CD14-positive monocyte (primary cell): Measurements from ENCODE around the gene ATP2A1. TPM values are rescaled to one million over a fixed set of nuclear protein-coding genes. Genes with fewer than 3 reads are reported as not detected.

Experiments
- DNase-seq, 3 donors: peaks; one replicate each; pipeline ENCODE4 v3.0.0-alpha.2; 2011 to 2022
- H2AFZ ChIP-seq: 2 replicates; pipeline ENCODE4 v1.6.0; 2012; ENCODE audit warnings: mild to moderate bottlenecking, low read depth, low read length, inconsistent platforms; ENCODE audit not compliant: insufficient read depth, poor library complexity, severe bottlenecking
- H3K27ac ChIP-seq, 2 donors: 1 replicate in 1 of 2; 2 replicates in 1 of 2; pipeline ENCODE4 v1.5.1; 2012 to 2013; ENCODE audit warnings: low read length in 2 of 2, control low read depth in 1 of 2, inconsistent platforms in 1 of 2, low read depth in 1 of 2, mild to moderate bottlenecking in 1 of 2
- H3K27me3 ChIP-seq, 2 donors: one replicate each; pipeline versions ENCODE4 v1.6.0 to v1.6.1; 2011 to 2013; ENCODE audit warnings: low read length in 2 of 2; ENCODE audit not compliant: control insufficient read depth in 2 of 2, insufficient read depth in 2 of 2
- H3K36me3 ChIP-seq, 2 donors: replicated peaks in 1 of 2; 1 replicate in 1 of 2; 2 replicates in 1 of 2; pipeline versions ENCODE4 v1.5.1 to v1.6.1; 2012 to 2013; ENCODE audit warnings: low read length in 2 of 2, control low read depth in 1 of 2, inconsistent platforms in 1 of 2, mild to moderate bottlenecking in 1 of 2; ENCODE audit not compliant: insufficient read depth in 2 of 2, control insufficient read depth in 1 of 2
- H3K4me1 ChIP-seq, 2 donors: 1 replicate in 1 of 2; 2 replicates in 1 of 2; pipeline versions ENCODE4 v1.5.1 to v1.6.1; 2012 to 2013; ENCODE audit warnings: low read length in 2 of 2, control low read depth in 1 of 2, inconsistent platforms in 1 of 2, mild to moderate bottlenecking in 1 of 2, moderate library complexity in 1 of 2; ENCODE audit not compliant: insufficient read depth in 2 of 2, control insufficient read depth in 1 of 2
- H3K4me2 ChIP-seq: replicated peaks from 2 replicates; pipeline ENCODE3; 2012; ENCODE audit warnings: low read length, moderate library complexity, mild to moderate bottlenecking; ENCODE audit not compliant: poor library complexity, severe bottlenecking; ENCODE audit errors: extremely low read depth
- H3K4me3 ChIP-seq, 3 experiments: fragments of 200-600 bp in 1 of 3; sonication (generic) in 1 of 3; replicated peaks in 1 of 3; 1 replicate in 2 of 3; 2 replicates in 1 of 3; pipeline ENCODE4 v1.5.1; 2011 to 2013; ENCODE audit warnings: low read length in 3 of 3, mild to moderate bottlenecking in 3 of 3, control low read depth in 2 of 3, low read depth in 2 of 3, inconsistent platforms in 1 of 3, moderate library complexity in 1 of 3
- H3K79me2 ChIP-seq: 2 replicates; pipeline ENCODE4 v1.6.0; 2012; ENCODE audit warnings: mild to moderate bottlenecking, control low read depth, inconsistent platforms, low read length, moderate library complexity; ENCODE audit not compliant: insufficient read depth
- H3K9ac ChIP-seq: 2 replicates; pipeline ENCODE4 v1.6.0; 2017; ENCODE audit warnings: low read length, mild to moderate bottlenecking; ENCODE audit not compliant: insufficient read depth, poor library complexity, severe bottlenecking
- H3K9me3 ChIP-seq, 2 donors: replicated peaks in 1 of 2; 1 replicate in 1 of 2; 2 replicates in 1 of 2; pipeline versions ENCODE4 v1.5.1 to v1.6.1; 2012 to 2013; ENCODE audit warnings: low read length in 2 of 2, control low read depth in 1 of 2; ENCODE audit not compliant: control insufficient read depth in 1 of 2, insufficient read depth in 1 of 2
- H4K20me1 ChIP-seq: 2 replicates; pipeline ENCODE4 v1.6.0; 2012; ENCODE audit warnings: mild to moderate bottlenecking, low read length, control low read depth, moderate library complexity; ENCODE audit not compliant: insufficient read depth
- H3K27ac Mint-ChIP-seq, 7 donors: one replicate each; pipeline ENCODE4 v1.8.0; 2020; ENCODE audit warnings: mild to moderate bottlenecking in 7 of 7, mixed read lengths in 7 of 7, moderate library complexity in 6 of 7, inconsistent platforms in 2 of 7
- H3K27me3 Mint-ChIP-seq, 3 donors: one replicate each; pipeline ENCODE4 v1.8.0; 2021 to 2022; ENCODE audit warnings: low read depth in 3 of 3, mild to moderate bottlenecking in 3 of 3, mixed read lengths in 3 of 3, moderate library complexity in 3 of 3, inconsistent platforms in 1 of 3
- H3K36me3 Mint-ChIP-seq, 2 donors: one replicate each; pipeline ENCODE4 v1.8.0; 2020; ENCODE audit warnings: mixed read lengths in 2 of 2, inconsistent platforms in 1 of 2, mild to moderate bottlenecking in 1 of 2
- H3K4me1 Mint-ChIP-seq: one replicate; pipeline ENCODE4 v1.8.0; 2020; ENCODE audit warnings: mild to moderate bottlenecking, mixed read lengths
- H3K4me3 Mint-ChIP-seq, 2 donors: one replicate each; pipeline ENCODE4 v1.8.0; 2020; ENCODE audit warnings: mild to moderate bottlenecking in 2 of 2, mixed read lengths in 2 of 2, moderate library complexity in 1 of 2
- H3K9me3 Mint-ChIP-seq, 7 donors: one replicate each; pipeline ENCODE4 v1.8.0; 2020 to 2022; ENCODE audit warnings: mixed read lengths in 7 of 7, mild to moderate bottlenecking in 6 of 7, moderate library complexity in 6 of 7, inconsistent platforms in 2 of 7
- WGBS: methylation state at CpG from one replicate; pipeline ENCODE4 v1.1.5; 2013; ENCODE audit warnings: missing lambda C conversion rate; ENCODE audit not compliant: insufficient coverage; 5-methylcytosine and 5-hydroxymethylcytosine counted together
- intact Hi-C, 2 donors: fragments of 100-400 bp; cut with micrococcal nuclease; formaldehyde crosslinking; loops; one replicate each; pipeline versions ENCODE4 v1.15.0 to v1.15.1; 2023
- polyA plus RNA-seq, 3 donors: library from polyadenylated mRNA; depleted of rRNA in 1 of 3; unstranded in 2 of 3; stranded (reverse) in 1 of 3; fragments of 300-500 nt in 2 of 3; fragments of >200 nt in 1 of 3; fragmentation: Illumina TruSeq in 2 of 3; gene quantifications; 1 replicate in 2 of 3; 2 replicates in 1 of 3; pipeline ENCODE4 v1.2.3, GENCODE V29; 2012 to 2021
- TF ChIP-seq, protein P1 (sequence below): fragments of 200-600 bp; IDR thresholded peaks from one replicate; pipeline ENCODE4 v1.8.0; 2022; ENCODE audit warnings: antibody characterized with exemption, mild to moderate bottlenecking

The ATP2A1 gene
- polyA plus RNA-seq, 3 donors = 0.57 TPM; not detected in 2

DNA sequence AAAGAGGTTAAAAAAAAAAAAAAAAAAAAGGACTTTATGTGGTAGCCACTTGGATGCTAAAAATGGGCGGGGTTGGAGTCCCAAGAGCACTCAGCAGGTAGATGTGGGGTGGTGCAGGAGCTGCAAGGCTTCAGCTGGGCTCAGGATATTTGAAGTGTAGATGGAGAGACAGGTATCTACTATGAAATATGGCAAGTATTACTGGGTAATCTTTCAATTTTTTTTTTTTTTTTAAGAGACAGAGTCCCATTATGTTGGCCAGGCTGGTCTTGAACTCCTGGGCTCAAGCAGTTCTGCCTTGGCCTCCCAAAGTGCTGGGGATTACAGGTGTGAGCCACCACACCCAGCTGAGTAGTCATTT is 39.8 kb upstream of the ATP2A1 start:
- Histone ChIP-seq H3K4me3 (no peak overlapping the region), H3K9me3 (no peaks in the 10 kb centered on the region), H3K79me2 (no peaks in the 10 kb centered on the region), H2AFZ (no peak overlapping the region), H3K27me3 (no peaks in the 10 kb centered on the region), H3K36me3 (peaks cover 60 to 79% of the 10 kb centered on the region in 2 donors), H3K27ac (peak overlapping the region in 1 of 2 donors; percentile 32), H3K9ac (no peak overlapping the region), H3K4me1 (peaks cover 13 to 20% of the 10 kb centered on the region in 2 donors), H4K20me1 (peaks cover 46% of the 10 kb centered on the region), H3K4me2 (no peak overlapping the region)
- Mint-ChIP-seq H3K36me3 (peaks cover 68 to 81% of the 10 kb centered on the region in 2 donors), H3K27me3 (no peaks in the 10 kb centered on the region), H3K4me3 (no peak overlapping the region), H3K27ac (peak overlapping the region in 3 of 7 donors; percentile 26 to 70 (median 62)), H3K4me1 (peaks cover 20% of the 10 kb centered on the region), H3K9me3 (no peaks in the 10 kb centered on the region)
- WGBS = 90% methylated on average over 1 of the region's 1 CpG
- intact Hi-C loops = no loop called here
- TF ChIP-seq, protein P1, sequence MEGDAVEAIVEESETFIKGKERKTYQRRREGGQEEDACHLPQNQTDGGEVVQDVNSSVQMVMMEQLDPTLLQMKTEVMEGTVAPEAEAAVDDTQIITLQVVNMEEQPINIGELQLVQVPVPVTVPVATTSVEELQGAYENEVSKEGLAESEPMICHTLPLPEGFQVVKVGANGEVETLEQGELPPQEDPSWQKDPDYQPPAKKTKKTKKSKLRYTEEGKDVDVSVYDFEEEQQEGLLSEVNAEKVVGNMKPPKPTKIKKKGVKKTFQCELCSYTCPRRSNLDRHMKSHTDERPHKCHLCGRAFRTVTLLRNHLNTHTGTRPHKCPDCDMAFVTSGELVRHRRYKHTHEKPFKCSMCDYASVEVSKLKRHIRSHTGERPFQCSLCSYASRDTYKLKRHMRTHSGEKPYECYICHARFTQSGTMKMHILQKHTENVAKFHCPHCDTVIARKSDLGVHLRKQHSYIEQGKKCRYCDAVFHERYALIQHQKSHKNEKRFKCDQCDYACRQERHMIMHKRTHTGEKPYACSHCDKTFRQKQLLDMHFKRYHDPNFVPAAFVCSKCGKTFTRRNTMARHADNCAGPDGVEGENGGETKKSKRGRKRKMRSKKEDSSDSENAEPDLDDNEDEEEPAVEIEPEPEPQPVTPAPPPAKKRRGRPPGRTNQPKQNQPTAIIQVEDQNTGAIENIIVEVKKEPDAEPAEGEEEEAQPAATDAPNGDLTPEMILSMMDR = no peak
- DNase-seq = no peak

DNA sequence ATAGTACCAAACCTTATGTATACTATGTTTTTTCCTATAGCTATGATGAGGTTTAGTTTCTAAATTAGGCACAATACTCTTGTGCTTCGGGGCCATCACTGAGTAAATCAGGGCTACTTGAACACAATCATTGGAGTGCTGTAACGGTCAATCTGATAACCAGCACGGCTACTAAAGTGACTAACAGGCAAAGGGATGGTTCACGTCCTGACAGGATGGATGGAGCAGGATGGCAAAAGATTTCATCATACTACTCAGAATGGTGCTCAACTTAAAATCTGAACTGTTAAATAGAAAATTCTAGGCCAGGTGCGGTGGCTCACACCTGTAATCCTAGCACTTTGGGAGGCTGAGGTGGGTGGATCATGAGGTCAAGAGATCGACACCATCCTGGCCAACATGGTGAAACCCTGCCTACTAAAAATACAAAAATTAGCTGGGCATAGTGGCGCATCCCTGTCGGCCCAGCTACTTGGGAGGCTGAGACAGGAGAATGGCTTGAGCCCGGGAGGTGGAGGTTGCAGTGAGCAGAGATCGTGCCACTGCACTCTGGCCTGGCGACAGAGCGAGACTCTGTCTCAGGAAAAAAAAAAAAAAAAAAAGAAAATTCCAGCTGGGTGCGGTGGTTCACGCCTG is 39.2 kb upstream of the ATP2A1 start:
- Histone ChIP-seq H3K9ac (no peak overlapping the region), H2AFZ (no peak overlapping the region), H3K9me3 (no peaks in the 10 kb centered on the region), H3K79me2 (peaks cover under 1% of the 10 kb centered on the region), H3K4me1 (peaks cover 13 to 20% of the 10 kb centered on the region in 2 donors), H3K27me3 (no peaks in the 10 kb centered on the region), H3K36me3 (peaks cover 60 to 79% of the 10 kb centered on the region in 2 donors), H3K4me2 (no peak overlapping the region), H4K20me1 (peaks cover 40% of the 10 kb centered on the region), H3K4me3 (no peak overlapping the region), H3K27ac (peak overlapping the region; percentile 5 to 53)
- peaks cover 67 to 81% of the 10 kb centered on the region in 2 donors for H3K36me3 Mint-ChIP-seq
- no peak overlapping the region for H3K4me3 Mint-ChIP-seq
- intact Hi-C loops = no loop called here
- TF ChIP-seq, protein P1 = no peak
- WGBS = no CpG with 5 or more reads among the region's 14 CpGs
- H3K4me1 Mint-ChIP-seq = peaks cover 20% of the 10 kb centered on the region
- H3K9me3 Mint-ChIP-seq = no peaks in the 10 kb centered on the region
- H3K27ac Mint-ChIP-seq = peak overlapping the region in 6 of 7 donors; percentile 75 to 87 (median 80)
- no peak for DNase-seq
- H3K27me3 Mint-ChIP-seq = no peaks in the 10 kb centered on the region
